Measurements from ENCODE around the gene RC3H1. TPM values are rescaled to one million over a fixed set of nuclear protein-coding genes. Genes with fewer than 3 reads are reported as not detected.
A peak's percentile ranks its signal among the peaks of the same experiment; 100 is the strongest.

RC3H1 gene
- total RNA-seq, 1 experiment from 2014 or later, result 26.9 TPM

DNA sequence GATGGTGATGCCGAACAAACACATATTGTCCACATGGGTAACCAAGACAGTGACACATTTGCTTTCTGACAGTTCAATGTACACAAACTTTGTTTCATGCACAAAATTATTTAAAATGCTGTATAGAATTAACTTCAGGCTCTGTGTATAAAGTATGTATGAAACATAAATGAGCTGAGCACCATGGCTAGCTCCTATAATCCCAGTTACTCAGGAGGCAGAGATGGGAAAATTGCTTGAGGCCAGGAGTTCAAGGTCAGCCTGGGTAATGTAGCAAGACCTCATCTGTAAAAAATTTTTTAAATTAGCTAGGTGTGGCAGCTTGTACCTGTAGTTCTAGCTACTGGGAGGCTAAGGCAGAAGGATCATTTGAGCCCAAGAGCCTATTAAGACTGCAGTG is 19.2 kb upstream of the RC3H1 start:
- no peaks in the 10 kb centered on the region for H3K36me3 Mint-ChIP-seq (ENCODE audit: insufficient read depth, unreplicated experiment)
- no TSS peak for BruUV-seq (replicated peaks)
- ChIA-PET CTCF (interaction anchor here (0.6 to 0.7 kb wide), 3 partner anchors 176 to 780 kb away, joined by 3 to 5 read pairs (median 3); no protein-coding TSS in a partner anchor), POLR2A (interaction anchor here (0.6 kb wide), 1 partner anchor 1886 kb away, joined by 3 read pairs; no protein-coding TSS in a partner anchor)
- no peak overlapping the region for H3K4me3 Mint-ChIP-seq (ENCODE audit: unreplicated experiment)
- H3K27me3 Mint-ChIP-seq (ENCODE audit: insufficient read depth, unreplicated experiment), result no peaks in the 10 kb centered on the region
- TF ChIP-seq, protein P1, sequence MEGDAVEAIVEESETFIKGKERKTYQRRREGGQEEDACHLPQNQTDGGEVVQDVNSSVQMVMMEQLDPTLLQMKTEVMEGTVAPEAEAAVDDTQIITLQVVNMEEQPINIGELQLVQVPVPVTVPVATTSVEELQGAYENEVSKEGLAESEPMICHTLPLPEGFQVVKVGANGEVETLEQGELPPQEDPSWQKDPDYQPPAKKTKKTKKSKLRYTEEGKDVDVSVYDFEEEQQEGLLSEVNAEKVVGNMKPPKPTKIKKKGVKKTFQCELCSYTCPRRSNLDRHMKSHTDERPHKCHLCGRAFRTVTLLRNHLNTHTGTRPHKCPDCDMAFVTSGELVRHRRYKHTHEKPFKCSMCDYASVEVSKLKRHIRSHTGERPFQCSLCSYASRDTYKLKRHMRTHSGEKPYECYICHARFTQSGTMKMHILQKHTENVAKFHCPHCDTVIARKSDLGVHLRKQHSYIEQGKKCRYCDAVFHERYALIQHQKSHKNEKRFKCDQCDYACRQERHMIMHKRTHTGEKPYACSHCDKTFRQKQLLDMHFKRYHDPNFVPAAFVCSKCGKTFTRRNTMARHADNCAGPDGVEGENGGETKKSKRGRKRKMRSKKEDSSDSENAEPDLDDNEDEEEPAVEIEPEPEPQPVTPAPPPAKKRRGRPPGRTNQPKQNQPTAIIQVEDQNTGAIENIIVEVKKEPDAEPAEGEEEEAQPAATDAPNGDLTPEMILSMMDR (IDR thresholded peaks at IDR 0.05; ENCODE audit: unreplicated experiment), result no peak
- intact Hi-C loops (cut with micrococcal nuclease), result no loop called here
- peaks cover 6% of the 10 kb centered on the region for H3K4me1 Mint-ChIP-seq (ENCODE audit: insufficient read depth, unreplicated experiment)
- H3K27ac Mint-ChIP-seq (ENCODE audit: low read depth, unreplicated experiment), result peak overlapping the region; percentile 42
- no peaks in the 10 kb centered on the region for H3K9me3 Mint-ChIP-seq (ENCODE audit: unreplicated experiment)
- no peak for DNase-seq (ENCODE audit: unreplicated experiment)

DNA sequence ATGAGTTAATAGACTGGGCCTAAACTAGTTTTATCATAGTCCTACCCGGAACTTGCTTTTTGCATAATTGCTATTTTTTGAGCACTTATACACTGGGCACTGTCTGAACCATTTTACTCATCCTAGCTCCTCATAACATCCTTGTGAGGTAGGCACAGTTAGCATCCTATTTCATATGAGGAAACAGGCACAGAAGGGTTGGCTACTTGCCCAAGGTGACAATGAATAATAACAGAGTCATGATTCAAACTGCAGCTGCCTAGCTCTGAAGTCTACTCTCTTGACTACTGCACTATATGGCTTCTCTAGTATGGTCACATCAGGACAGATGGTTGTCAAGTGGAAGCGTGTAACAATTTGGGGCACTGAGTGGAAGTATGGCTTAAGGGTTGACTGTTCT is 18.2 kb upstream of the RC3H1 start:
- Mint-ChIP-seq H3K9me3 (ENCODE audit: unreplicated experiment) (no peaks in the 10 kb centered on the region), H3K36me3 (ENCODE audit: insufficient read depth, unreplicated experiment) (no peaks in the 10 kb centered on the region), H3K27me3 (ENCODE audit: insufficient read depth, unreplicated experiment) (no peaks in the 10 kb centered on the region), H3K4me1 (ENCODE audit: insufficient read depth, unreplicated experiment) (peaks cover 6% of the 10 kb centered on the region), H3K4me3 (ENCODE audit: unreplicated experiment) (no peak overlapping the region), H3K27ac (ENCODE audit: low read depth, unreplicated experiment) (no peak overlapping the region)
- POLR2A ChIA-PET, result interaction anchor here (0.9 to 1.3 kb wide), 4 partner anchors 13 to 171 kb away, joined by 3 to 6 read pairs (median 4); partner anchors contain the start of gene RC3H1
- CTCF ChIA-PET, result interaction anchor here (0.5 to 0.7 kb wide), 4 partner anchors 19 to 576 kb away, joined by 3 read pairs; partner anchors contain the start of gene DARS2
- BruUV-seq (replicated peaks), result no TSS peak
- peak; percentile 95 for DNase-seq (ENCODE audit: unreplicated experiment)
- TF ChIP-seq, protein P1 (IDR thresholded peaks at IDR 0.05; ENCODE audit: unreplicated experiment), result no peak
- intact Hi-C loops (cut with micrococcal nuclease), result no loop called here

DNA sequence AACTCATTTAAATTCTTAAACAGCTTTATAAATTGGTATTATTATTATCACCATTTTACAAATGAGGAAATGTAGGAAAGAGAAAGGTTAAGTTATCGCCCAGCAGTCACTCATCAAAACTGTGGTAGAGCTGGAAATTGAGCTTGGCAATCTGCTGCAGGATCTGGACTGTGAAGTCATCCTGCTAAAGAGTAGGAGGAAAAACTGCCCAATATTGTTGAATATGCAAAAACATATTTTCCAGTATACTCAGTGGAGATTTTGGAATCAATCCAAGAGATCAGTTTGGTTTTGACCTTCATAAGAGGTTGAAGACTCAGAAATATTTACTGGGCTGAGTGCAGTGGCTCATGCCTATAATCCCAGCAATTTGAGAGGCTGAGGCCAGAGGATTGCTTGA is 16.9 kb upstream of the RC3H1 start:
- ChIA-PET CTCF (interaction anchor here (0.6 to 1.4 kb wide), 4 partner anchors 23 to 758 kb away, joined by 3 to 4 read pairs (median 4); no protein-coding TSS in a partner anchor), POLR2A (interaction anchor here (0.7 to 0.9 kb wide), 2 partner anchors 171 to 1143 kb away, joined by 3 read pairs; partner anchors contain the start of gene ZBTB37)
- H3K4me1 Mint-ChIP-seq (ENCODE audit: insufficient read depth, unreplicated experiment), result peaks cover 6% of the 10 kb centered on the region
- no peaks in the 10 kb centered on the region for H3K36me3 Mint-ChIP-seq (ENCODE audit: insufficient read depth, unreplicated experiment)
- no peaks in the 10 kb centered on the region for H3K27me3 Mint-ChIP-seq (ENCODE audit: insufficient read depth, unreplicated experiment)
- H3K4me3 Mint-ChIP-seq (ENCODE audit: unreplicated experiment), result no peak overlapping the region
- TF ChIP-seq, protein P1 (IDR thresholded peaks at IDR 0.05; ENCODE audit: unreplicated experiment), result no peak
- BruUV-seq (replicated peaks), result no TSS peak
- DNase-seq (ENCODE audit: unreplicated experiment), result no peak
- intact Hi-C loops (cut with micrococcal nuclease), result no loop called here
- no peaks in the 10 kb centered on the region for H3K9me3 Mint-ChIP-seq (ENCODE audit: unreplicated experiment)
- H3K27ac Mint-ChIP-seq (ENCODE audit: low read depth, unreplicated experiment), result no peak overlapping the region

DNA sequence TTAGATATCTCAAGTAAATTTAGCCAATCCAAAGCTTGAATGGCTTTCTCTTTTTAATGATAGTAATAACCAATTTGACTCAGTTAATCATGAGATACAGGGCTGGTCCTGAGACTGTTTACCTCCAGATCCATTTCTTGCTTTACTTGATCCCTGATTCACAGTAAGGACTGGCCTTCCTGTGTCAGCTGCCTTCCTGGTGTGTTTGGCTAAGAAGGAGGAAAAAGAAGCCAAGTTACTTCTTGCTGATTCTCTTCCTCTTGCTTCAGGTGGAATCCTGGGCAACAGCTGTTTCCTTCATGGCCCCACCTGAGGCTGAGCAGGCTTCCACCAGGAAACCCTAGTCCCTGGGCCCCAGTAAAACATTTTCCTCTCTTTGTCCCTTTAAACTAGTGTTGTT is 14.6 kb upstream of the RC3H1 start:
- no peak for DNase-seq (ENCODE audit: unreplicated experiment)
- no peaks in the 10 kb centered on the region for H3K36me3 Mint-ChIP-seq (ENCODE audit: insufficient read depth, unreplicated experiment)
- ChIA-PET POLR2A (interaction anchor here (0.7 to 1.2 kb wide), 5 partner anchors 8 to 36 kb away, joined by 3 to 7 read pairs (median 3); partner anchors contain the start of gene RC3H1), CTCF (interaction anchor here (0.6 to 1.0 kb wide), 8 partner anchors 8 to 584 kb away, joined by 3 to 4 read pairs (median 3); partner anchors contain the start of gene DARS2)
- no peak overlapping the region for H3K27ac Mint-ChIP-seq (ENCODE audit: low read depth, unreplicated experiment)
- intact Hi-C loops (cut with micrococcal nuclease), result no loop called here
- TF ChIP-seq, protein P1 (IDR thresholded peaks at IDR 0.05; ENCODE audit: unreplicated experiment), result no peak
- H3K4me1 Mint-ChIP-seq (ENCODE audit: insufficient read depth, unreplicated experiment), result peaks cover 6% of the 10 kb centered on the region
- H3K4me3 Mint-ChIP-seq (ENCODE audit: unreplicated experiment), result no peak overlapping the region
- H3K9me3 Mint-ChIP-seq (ENCODE audit: unreplicated experiment), result no peaks in the 10 kb centered on the region
- no peaks in the 10 kb centered on the region for H3K27me3 Mint-ChIP-seq (ENCODE audit: insufficient read depth, unreplicated experiment)
- BruUV-seq (replicated peaks), result no TSS peak
